Activated CD8-positive, alpha-beta T cell treated with anti-CD3 and anti-CD28 coated beads for 36 hours (primary cell): Measurements from ENCODE around the gene PRKN. TPM values are rescaled to one million over a fixed set of nuclear protein-coding genes. Genes with fewer than 3 reads are reported as not detected.

Experiments
- ATAC-seq: fragments of 200-7000 bp; cut with Tn5 transposase; one replicate; pipeline ENCODE4 v1.10.0; 2021; ENCODE audit warnings: mild to moderate bottlenecking, moderate library complexity
- CTCF ChIA-PET: fragments of 350-600 bp; sonication (Branson Sonifier 250); formaldehyde crosslinking; loops from one replicate; lab custom pipeline; 2021; ENCODE audit warnings: antibody characterized with exemption; lab: Charles Lee
- POLR2A ChIA-PET: fragments of 350-600 bp; sonication (Branson Sonifier 250); formaldehyde crosslinking; loops from one replicate; lab custom pipeline; 2021; ENCODE audit warnings: antibody characterized with exemption; lab: Charles Lee
- DNase-seq: peaks from one replicate; pipeline ENCODE4 v3.0.0-alpha.2; 2020
- H3K27ac Mint-ChIP-seq: one replicate; pipeline ENCODE4 v1.8.0; 2021; ENCODE audit warnings: mild to moderate bottlenecking, mixed read lengths
- H3K27me3 Mint-ChIP-seq: one replicate; pipeline ENCODE4 v1.8.0; 2021; ENCODE audit warnings: mixed read lengths
- H3K36me3 Mint-ChIP-seq: one replicate; pipeline ENCODE4 v1.8.0; 2021; ENCODE audit warnings: low read depth, mixed read lengths
- H3K4me1 Mint-ChIP-seq: one replicate; pipeline ENCODE4 v1.8.0; 2021; ENCODE audit warnings: low read depth, mixed read lengths
- H3K4me3 Mint-ChIP-seq: one replicate; pipeline ENCODE4 v1.8.0; 2021; ENCODE audit warnings: mild to moderate bottlenecking, moderate library complexity, mixed read lengths
- H3K9me3 Mint-ChIP-seq: one replicate; pipeline ENCODE4 v1.8.0; 2021; ENCODE audit warnings: mixed read lengths
- CTCF ChIP-seq: fragments of 200-600 bp; IDR thresholded peaks from one replicate; pipeline ENCODE4 v1.8.0; 2022; ENCODE audit warnings: antibody characterized with exemption, mild to moderate bottlenecking
- intact Hi-C: fragments of 100-400 bp; cut with micrococcal nuclease; formaldehyde crosslinking; loops from one replicate; pipeline ENCODE4 v1.10.0; 2022
- total RNA-seq, 2 experiments: library from RNA; stranded (reverse); gene quantifications; one replicate each; pipeline ENCODE4 v1.2.3, GENCODE V29; 2021

Gene PRKN
- total RNA-seq, 2 experiments from 2014 or later: 1.2 to 1.4 TPM

- H3K9me3 Mint-ChIP-seq: no peaks in the 10 kb centered on the region
- ChIA-PET CTCF (interaction anchor here (2.9 kb wide), 1 partner anchor 38 kb away, joined by 13 read pairs; no protein-coding TSS in a partner anchor), POLR2A (no interaction called here)
- H3K36me3 Mint-ChIP-seq: no peaks in the 10 kb centered on the region
- DNase-seq: no peak
- no peak overlapping the region for H3K27ac Mint-ChIP-seq
- peaks cover 9% of the 10 kb centered on the region for H3K4me1 Mint-ChIP-seq
- TF ChIP-seq CTCF: no peak
- ATAC-seq: no peak
- intact Hi-C loops: no loop called here
- no peaks in the 10 kb centered on the region for H3K27me3 Mint-ChIP-seq
- no peak overlapping the region for H3K4me3 Mint-ChIP-seq
These were observed 1271.7 kb downstream of the PRKN start for GRCh38 chr6:161455848-161456247.

DNA sequence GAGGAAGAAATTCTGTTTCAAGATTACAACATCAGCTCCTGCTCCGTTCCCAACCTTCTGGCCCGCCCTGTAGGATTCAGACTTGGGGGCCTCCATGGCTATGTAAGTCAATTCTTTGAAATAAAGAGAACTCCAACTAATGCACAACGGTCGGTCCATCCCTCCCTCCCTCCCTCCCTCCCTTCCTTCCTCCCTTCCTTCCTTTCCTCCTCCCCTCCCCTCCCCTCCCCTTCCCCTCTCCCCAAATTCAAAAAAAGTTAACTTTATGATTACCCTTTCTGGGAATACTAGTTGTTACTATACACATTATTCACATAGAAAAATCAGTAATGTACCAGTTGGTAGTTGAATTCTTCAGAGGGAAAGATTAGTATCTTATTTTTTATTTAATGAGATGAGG lies 1274.0 kb downstream of the PRKN start:
- no peak for TF ChIP-seq CTCF
- Mint-ChIP-seq H3K36me3 (no peaks in the 10 kb centered on the region), H3K27ac (no peak overlapping the region), H3K4me3 (no peak overlapping the region), H3K27me3 (no peaks in the 10 kb centered on the region), H3K9me3 (no peaks in the 10 kb centered on the region), H3K4me1 (no peaks in the 10 kb centered on the region)
- POLR2A ChIA-PET: no interaction called here
- ATAC-seq (no peak), DNase-seq (no peak)
- intact Hi-C loops: no loop called here
- CTCF ChIA-PET: no interaction called here

- Mint-ChIP-seq H3K9me3 (no peaks in the 10 kb centered on the region), H3K27ac (no peak overlapping the region), H3K36me3 (no peaks in the 10 kb centered on the region), H3K27me3 (peaks cover 1% of the 10 kb centered on the region), H3K4me1 (no peaks in the 10 kb centered on the region), H3K4me3 (no peak overlapping the region)
- no peak for TF ChIP-seq CTCF
- DNase-seq (no peak), ATAC-seq (no peak)
- intact Hi-C loops: no loop called here
- CTCF ChIA-PET: no interaction called here
- POLR2A ChIA-PET: interaction anchor here (0.9 kb wide), 1 partner anchor 310 kb away, joined by 3 read pairs; no protein-coding TSS in a partner anchor
These were observed 1275.3 kb downstream of the PRKN start for GRCh38 chr6:161452241-161452640.

DNA sequence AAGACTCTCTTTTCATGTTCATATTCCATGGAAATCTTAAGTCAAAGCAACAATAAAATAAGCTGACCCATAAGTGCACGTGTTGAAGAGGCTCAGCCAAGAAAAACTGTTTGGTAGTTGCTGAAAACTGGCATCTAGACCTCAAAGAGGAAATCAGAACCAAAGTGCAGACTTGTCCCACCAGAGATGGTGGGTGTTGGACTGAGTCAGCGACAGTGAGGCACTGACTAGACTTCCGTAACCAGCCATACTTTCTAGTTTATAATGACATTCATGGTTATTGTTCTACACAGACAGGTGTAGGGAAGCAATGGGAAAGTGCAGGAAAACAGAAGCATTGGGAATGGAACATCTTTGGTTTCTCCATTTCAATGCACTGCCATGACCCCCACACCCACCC lies 1278.0 kb downstream of the PRKN start:
- DNase-seq: no peak
- Mint-ChIP-seq H3K27ac (no peak overlapping the region), H3K27me3 (peaks cover 1% of the 10 kb centered on the region), H3K4me1 (no peaks in the 10 kb centered on the region), H3K9me3 (no peaks in the 10 kb centered on the region), H3K36me3 (no peaks in the 10 kb centered on the region), H3K4me3 (no peak overlapping the region)
- TF ChIP-seq CTCF: no peak
- CTCF ChIA-PET: no interaction called here
- intact Hi-C loops: no loop called here
- no peak for ATAC-seq
- POLR2A ChIA-PET: no interaction called here

DNA sequence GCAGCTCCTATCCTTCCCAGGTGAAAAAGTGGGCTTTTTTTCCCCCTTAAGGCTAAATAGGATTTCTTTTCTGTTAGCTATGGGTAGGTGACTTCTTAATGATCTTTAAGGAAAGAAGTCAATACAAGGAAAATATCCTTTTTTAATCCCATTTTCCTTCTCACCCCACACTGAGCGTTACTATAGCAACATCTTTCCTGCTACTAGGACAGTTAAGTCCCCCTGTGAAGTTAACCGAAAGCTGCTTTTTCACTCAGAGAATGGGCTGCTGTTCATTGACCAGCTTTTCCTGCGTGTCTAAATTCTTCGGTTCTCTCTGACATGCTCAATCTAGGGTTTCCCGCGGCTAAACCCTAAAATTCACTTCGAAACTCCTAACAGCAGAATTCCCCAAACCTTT lies 1280.6 kb downstream of the PRKN start:
- POLR2A ChIA-PET: no interaction called here
- TF ChIP-seq CTCF: no peak

More for the DNA sequence above, 1280.6 kb downstream of the PRKN start:
- H3K4me3 Mint-ChIP-seq: no peak overlapping the region
- CTCF ChIA-PET: no interaction called here
- intact Hi-C loops: no loop called here
- no peaks in the 10 kb centered on the region for H3K36me3 Mint-ChIP-seq
- no peak overlapping the region for H3K27ac Mint-ChIP-seq
- DNase-seq (no peak), ATAC-seq (no peak)
- peaks cover 1% of the 10 kb centered on the region for H3K27me3 Mint-ChIP-seq
- no peaks in the 10 kb centered on the region for H3K4me1 Mint-ChIP-seq
- H3K9me3 Mint-ChIP-seq: no peaks in the 10 kb centered on the region
